AG10803 (cell line): Measurements from ENCODE around the gene SFTPD.

Source experiments
- DNase-seq: peaks from one replicate; pipeline ENCODE4 v3.0.0; 2010; ENCODE audit warnings: low read depth
- H3K4me3 ChIP-seq: 2 replicates; pipeline ENCODE4 v1.5.1; 2011; ENCODE audit warnings: mild to moderate bottlenecking, low read length, control low read depth
- TF ChIP-seq, protein P1 (sequence below): conservative IDR thresholded peaks from 2 replicates; pipeline ENCODE4 v1.5.1; 2011; ENCODE audit warnings: mild to moderate bottlenecking, low read length, control low read depth, inconsistent platforms

Gene SFTPD

DNA sequence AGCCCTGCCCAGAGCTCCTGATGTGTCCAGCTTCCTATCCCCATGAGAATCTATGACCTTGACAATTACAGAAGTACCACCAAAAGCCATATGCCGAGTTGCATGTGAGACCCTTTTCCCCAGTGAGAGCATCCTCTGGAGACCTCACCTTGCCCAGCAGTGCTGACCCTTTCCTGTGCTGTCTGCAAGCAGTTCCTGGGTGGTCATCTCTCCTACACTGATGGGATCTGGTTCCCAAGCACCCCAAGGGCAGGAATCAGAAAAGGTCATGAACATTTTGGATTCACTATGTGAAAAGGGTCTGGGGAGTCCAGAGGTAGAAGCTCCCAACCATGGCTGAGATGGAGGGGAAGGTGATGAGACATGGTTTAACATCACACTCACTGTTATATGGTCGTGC is 18.2 kb downstream of the SFTPD start:
- TF ChIP-seq, protein P1, sequence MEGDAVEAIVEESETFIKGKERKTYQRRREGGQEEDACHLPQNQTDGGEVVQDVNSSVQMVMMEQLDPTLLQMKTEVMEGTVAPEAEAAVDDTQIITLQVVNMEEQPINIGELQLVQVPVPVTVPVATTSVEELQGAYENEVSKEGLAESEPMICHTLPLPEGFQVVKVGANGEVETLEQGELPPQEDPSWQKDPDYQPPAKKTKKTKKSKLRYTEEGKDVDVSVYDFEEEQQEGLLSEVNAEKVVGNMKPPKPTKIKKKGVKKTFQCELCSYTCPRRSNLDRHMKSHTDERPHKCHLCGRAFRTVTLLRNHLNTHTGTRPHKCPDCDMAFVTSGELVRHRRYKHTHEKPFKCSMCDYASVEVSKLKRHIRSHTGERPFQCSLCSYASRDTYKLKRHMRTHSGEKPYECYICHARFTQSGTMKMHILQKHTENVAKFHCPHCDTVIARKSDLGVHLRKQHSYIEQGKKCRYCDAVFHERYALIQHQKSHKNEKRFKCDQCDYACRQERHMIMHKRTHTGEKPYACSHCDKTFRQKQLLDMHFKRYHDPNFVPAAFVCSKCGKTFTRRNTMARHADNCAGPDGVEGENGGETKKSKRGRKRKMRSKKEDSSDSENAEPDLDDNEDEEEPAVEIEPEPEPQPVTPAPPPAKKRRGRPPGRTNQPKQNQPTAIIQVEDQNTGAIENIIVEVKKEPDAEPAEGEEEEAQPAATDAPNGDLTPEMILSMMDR = no peak
- H3K4me3 ChIP-seq = no peak overlapping the region
- DNase-seq = no peak

DNA sequence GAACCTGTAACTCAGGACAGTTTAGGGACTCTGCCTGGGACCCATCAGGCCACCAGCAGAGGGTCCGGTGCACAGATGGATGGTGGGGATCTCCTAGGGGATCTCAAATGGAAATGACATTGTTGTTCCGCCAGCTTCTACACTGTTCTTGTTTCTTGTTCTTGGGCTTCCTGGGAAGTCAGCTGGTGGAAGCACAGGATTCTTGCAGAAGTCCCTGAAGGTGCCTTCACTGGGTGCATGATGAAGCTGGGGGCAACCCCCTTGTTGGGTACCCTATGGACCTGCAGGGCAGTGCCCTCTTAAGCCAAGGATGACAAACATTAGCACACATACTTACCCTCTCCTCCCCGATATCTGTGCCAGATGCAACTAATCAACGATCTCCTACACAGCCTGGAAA is 18.6 kb downstream of the SFTPD start:
- TF ChIP-seq, protein P1 = no peak
- H3K4me3 ChIP-seq = no peak overlapping the region
- DNase-seq = peak; percentile 5

DNA sequence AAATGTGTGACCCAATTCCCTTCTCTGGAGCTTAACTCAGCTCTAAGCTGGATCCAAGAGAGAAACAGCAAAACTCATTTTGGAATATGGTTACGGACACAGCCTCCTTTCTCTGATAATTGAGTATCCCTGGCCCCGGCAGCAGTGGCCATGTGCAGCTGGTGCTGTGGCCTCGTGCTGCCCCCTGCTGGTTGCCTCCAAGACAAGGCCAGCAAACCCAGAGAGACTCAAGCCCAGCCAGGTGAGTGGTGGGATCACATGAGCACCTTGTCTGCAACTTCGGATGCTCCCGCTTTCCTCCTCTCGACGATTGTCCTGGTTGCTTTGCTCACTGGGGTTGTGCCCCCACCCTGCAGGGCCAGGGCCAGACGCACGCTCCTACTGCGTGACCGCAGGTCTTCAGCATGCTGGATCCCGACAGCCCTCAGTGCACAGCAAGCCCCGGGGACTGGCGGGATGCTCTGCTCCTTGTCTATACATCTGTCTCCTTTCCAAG is 19.4 kb downstream of the SFTPD start:
- TF ChIP-seq, protein P1 = peak; percentile 89
- H3K4me3 ChIP-seq = no peak overlapping the region
- DNase-seq = peak; percentile 60

DNA sequence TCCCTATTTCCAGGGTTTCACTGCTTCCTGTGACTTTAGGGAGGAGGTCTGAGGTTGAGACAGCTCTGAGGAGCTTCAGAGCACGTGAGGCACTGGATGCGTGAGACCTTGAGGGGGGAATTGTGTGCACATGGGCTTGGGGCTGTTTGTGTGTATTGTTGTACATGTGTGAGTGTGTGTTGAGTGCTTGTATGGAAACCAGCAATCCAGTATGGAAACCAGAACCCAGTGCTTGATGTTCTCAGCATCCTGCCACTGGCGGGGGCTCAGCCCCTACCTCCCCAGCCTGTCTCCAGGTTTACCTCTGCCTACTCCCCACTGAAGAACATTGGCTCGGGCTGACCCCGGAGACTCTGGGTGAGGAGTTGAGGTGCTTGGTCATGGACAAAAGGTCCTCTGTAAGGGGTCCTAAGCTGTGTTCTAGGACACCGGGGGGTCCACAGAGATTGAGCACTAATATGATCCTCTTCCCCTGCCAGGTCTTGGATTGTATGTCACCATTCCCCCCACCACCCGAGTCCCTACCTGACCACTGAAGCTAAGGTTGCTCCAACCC is 20.8 kb downstream of the SFTPD start:
- H3K4me3 ChIP-seq = no peak overlapping the region
- DNase-seq = no peak
- TF ChIP-seq, protein P1 = no peak

DNA sequence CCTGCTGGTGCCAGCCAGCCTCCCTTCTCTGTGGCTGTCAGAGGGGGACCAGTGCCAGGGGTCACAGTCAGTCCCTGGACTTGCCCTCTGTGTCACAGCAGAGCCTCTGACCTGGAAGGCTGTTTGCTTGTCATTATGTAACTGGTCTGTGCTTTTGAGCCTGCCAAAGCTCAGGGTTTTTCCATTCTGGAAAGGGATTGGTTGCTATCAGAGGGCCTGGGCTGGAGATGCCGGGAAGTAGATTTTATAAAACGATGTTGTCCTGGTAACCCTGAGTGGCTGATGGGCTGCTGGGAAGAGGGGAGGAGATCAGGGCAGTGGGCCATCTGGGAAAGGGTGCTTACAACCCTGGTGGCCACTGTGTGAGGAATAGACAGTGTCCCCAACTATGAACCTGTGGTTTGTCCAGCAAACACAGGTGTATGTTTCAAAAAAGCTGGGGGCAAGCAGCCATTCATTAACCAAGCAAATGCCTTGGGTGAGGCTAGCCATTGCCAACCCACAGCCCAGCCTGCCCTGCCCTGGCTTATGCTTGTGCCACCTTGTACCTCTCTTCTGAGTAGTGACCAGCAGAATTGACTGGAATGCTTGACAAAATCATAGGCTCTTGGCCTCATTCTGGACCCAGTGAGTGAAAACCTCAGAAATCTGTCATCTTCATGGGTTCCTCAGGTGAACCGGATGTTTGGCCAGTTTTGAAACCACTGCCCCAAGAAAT is 21.6 kb downstream of the SFTPD start:
- TF ChIP-seq, protein P1 = no peak
- no peak for DNase-seq
- no peak overlapping the region for H3K4me3 ChIP-seq

DNA sequence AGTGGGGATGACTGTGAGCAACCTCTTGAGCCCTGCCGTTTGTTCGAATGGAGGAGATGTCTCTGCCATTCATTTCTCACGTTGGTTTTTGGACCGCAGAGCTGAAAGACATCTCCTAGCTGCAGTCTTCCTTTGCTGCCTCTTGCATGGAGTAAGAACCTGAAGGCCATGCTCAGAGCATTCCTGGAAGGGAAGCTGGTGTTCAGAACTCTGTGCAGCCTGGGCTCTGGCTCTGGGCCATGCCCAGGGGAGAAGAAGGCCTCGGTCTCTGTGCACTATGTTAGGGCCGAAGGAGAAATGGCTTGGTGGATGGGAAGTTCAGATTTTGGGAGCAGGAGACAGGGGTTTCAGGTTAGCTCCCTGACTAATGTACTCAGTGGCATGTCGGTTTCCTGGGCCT is 22.9 kb downstream of the SFTPD start:
- no peak overlapping the region for H3K4me3 ChIP-seq
- TF ChIP-seq, protein P1 = no peak
- DNase-seq = no peak

DNA sequence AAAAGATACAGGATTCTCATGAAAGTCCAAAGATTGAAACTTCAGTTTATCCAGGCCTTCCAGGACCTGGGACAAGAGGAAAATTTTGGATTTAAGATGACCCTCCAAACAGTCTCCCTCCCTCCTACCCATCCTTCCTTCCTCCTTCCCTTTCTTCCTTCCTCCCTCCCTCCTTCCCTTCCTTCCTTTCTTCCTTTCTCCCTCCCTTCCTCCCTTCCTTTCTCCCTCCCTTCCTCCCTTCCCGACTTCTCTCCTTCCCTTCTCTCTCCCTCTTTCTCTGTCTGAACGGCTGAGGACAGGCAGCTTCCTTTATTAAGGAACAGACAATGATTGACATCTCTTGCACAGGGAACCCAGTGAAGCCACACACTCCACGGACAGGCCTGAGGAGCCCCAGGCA is 23.3 kb downstream of the SFTPD start:
- DNase-seq = no peak
- TF ChIP-seq, protein P1 = no peak
- no peak overlapping the region for H3K4me3 ChIP-seq
